IMR-90 (cell line): ENCODE results near the gene NUP93.

ENCODE experiments used
- CHD1 ChIP-seq: IDR thresholded peaks from 2 replicates; pipeline ENCODE4 v1.6.1; 2012; ENCODE audit warnings: low read depth, low read length, improper control_type of control experiment
- CTCF ChIP-seq: conservative IDR thresholded peaks from 2 replicates; pipeline ENCODE4 v1.5.1; 2012; ENCODE audit warnings: mild to moderate bottlenecking, low read depth, low read length, improper control_type of control experiment
- MAFK ChIP-seq: IDR thresholded peaks from 2 replicates; pipeline ENCODE4 v1.6.1; 2012; ENCODE audit warnings: low read depth, low read length, improper control_type of control experiment
- POLR2A ChIP-seq: IDR thresholded peaks from 2 replicates; pipeline ENCODE4 v1.6.1; 2012; ENCODE audit warnings: mild to moderate bottlenecking, low read depth, low read length
- RFX5 ChIP-seq: IDR thresholded peaks from 2 replicates; pipeline ENCODE4 v1.8.0; 2012; ENCODE audit warnings: low read depth, mild to moderate bottlenecking, low read length, moderate library complexity
- SMC3 ChIP-seq: fragments of 150-350 bp; IDR thresholded peaks from 2 replicates; pipeline ENCODE4 v1.6.1; 2016; ENCODE audit warnings: low read depth, mild to moderate bottlenecking, antibody characterized with exemption, low read length, moderate library complexity
- USF2 ChIP-seq: fragments of 150-350 bp; IDR thresholded peaks from 2 replicates; pipeline ENCODE4 v1.6.1; 2017; ENCODE audit warnings: mild to moderate bottlenecking, antibody characterized with exemption, low read length, low read depth

GRCh38 chr16:56767024-56767423 lies 37.1 kb downstream of the NUP93 start:
- no peak for TF ChIP-seq CTCF
- no peak for TF ChIP-seq RFX5
- no peak for TF ChIP-seq POLR2A
- no peak for TF ChIP-seq MAFK
- TF ChIP-seq SMC3, result no peak
- TF ChIP-seq CHD1, result no peak
- TF ChIP-seq USF2, result no peak
